Lower leg skin (tissue), 4 donors: Measurements from ENCODE around the gene BABAM1. TPM values are rescaled to one million over a fixed set of nuclear protein-coding genes. Genes with fewer than 3 reads are reported as not detected.

ENCODE experiments used
- DNase-seq, 2 donors: peaks; one replicate each; pipeline ENCODE4 v3.0.0-alpha.2; 2019; ENCODE audit warnings: low spot score in 2 of 2
- H3K4me3 ChIP-seq: fragments of 200-600 bp; sonication (generic); 2 replicates; pipeline ENCODE4 v1.5.1; 2017; ENCODE audit warnings: mild to moderate bottlenecking, low read depth; ENCODE audit not compliant: poor library complexity, severe bottlenecking
- POLR2A ChIP-seq, 2 donors: fragments of 450-650 bp; IDR thresholded peaks; one replicate each; pipeline ENCODE4 v1.6.1; 2016 to 2017; ENCODE audit warnings: antibody characterized with exemption in 2 of 2, mild to moderate bottlenecking in 1 of 2, moderate library complexity in 1 of 2
- WGBS, 2 donors: methylation state at CpG; one replicate each; pipeline ENCODE4 v1.1.5; 2018; 5-methylcytosine and 5-hydroxymethylcytosine counted together
- intact Hi-C: fragments of 100-400 bp; cut with DNase I; formaldehyde crosslinking; loops from one replicate; pipeline ENCODE4 v1.15.0; 2023; ENCODE audit warnings: low total_unique reads
- total RNA-seq, 4 donors: library from RNA; depleted of rRNA; stranded (reverse); fragments of >200 nt; gene quantifications; one replicate each; pipeline ENCODE4 v1.1.0, GENCODE V29; 2016
- TF ChIP-seq, protein P1 (sequence below), 3 donors: fragments of 450-650 bp; IDR thresholded peaks; one replicate each; pipeline ENCODE4 v1.5.1; 2016; ENCODE audit warnings: antibody characterized with exemption in 3 of 3, mild to moderate bottlenecking in 3 of 3, moderate library complexity in 2 of 3

BABAM1 gene
- total RNA-seq, 4 donors from 2014 or later = 48.3 to 61.2 (median 59.6) TPM

- peak in 1 of 2 donors; percentile 84 for DNase-seq
- no peak overlapping the region for H3K4me3 ChIP-seq
- WGBS, 2 donors = 77 to 80% methylated on average over 17 to 18 of the region's 20 CpGs
- intact Hi-C loops = no loop called here
- TF ChIP-seq, protein P1, sequence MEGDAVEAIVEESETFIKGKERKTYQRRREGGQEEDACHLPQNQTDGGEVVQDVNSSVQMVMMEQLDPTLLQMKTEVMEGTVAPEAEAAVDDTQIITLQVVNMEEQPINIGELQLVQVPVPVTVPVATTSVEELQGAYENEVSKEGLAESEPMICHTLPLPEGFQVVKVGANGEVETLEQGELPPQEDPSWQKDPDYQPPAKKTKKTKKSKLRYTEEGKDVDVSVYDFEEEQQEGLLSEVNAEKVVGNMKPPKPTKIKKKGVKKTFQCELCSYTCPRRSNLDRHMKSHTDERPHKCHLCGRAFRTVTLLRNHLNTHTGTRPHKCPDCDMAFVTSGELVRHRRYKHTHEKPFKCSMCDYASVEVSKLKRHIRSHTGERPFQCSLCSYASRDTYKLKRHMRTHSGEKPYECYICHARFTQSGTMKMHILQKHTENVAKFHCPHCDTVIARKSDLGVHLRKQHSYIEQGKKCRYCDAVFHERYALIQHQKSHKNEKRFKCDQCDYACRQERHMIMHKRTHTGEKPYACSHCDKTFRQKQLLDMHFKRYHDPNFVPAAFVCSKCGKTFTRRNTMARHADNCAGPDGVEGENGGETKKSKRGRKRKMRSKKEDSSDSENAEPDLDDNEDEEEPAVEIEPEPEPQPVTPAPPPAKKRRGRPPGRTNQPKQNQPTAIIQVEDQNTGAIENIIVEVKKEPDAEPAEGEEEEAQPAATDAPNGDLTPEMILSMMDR (IDR thresholded peaks at IDR 0.05) = no peak
- no peak for TF ChIP-seq POLR2A (IDR thresholded peaks at IDR 0.05)
Measured at GRCh38 chr19:17312189-17313113, 45.2 kb downstream of the BABAM1 start.

- no peak for TF ChIP-seq POLR2A (IDR thresholded peaks at IDR 0.05)
- intact Hi-C loops = no loop called here
- H3K4me3 ChIP-seq = no peak overlapping the region
- 87 to 88% methylated on average over 19 of the region's 19 CpGs for WGBS, 2 donors
- DNase-seq = peak in 1 of 2 donors; percentile 84
Measured at GRCh38 chr19:17314007-17314593, 46.9 kb downstream of the BABAM1 start.

GRCh38 chr19:17318966-17319365 lies 51.7 kb downstream of the BABAM1 start:
- DNase-seq = no peak
- intact Hi-C loops = no loop called here
- H3K4me3 ChIP-seq = no peak overlapping the region
- TF ChIP-seq POLR2A (IDR thresholded peaks at IDR 0.05) = no peak
- TF ChIP-seq, protein P1 (IDR thresholded peaks at IDR 0.05) = no peak
- 74 to 77% methylated on average over 6 of the region's 6 CpGs for WGBS, 2 donors

- TF ChIP-seq, protein P1 (IDR thresholded peaks at IDR 0.05) = no peak
- TF ChIP-seq POLR2A (IDR thresholded peaks at IDR 0.05) = no peak
- 90 to 91% methylated on average over 40 of the region's 40 CpGs for WGBS, 2 donors
- DNase-seq = no peak
- H3K4me3 ChIP-seq = no peak overlapping the region
- intact Hi-C loops = no loop called here
Measured at GRCh38 chr19:17319473-17320238, 52.4 kb downstream of the BABAM1 start.

GRCh38 chr19:17320435-17320834 lies 53.2 kb downstream of the BABAM1 start:
- WGBS, 2 donors = 81 to 88% methylated on average over 4 to 11 of the region's 11 CpGs
- no peak overlapping the region for H3K4me3 ChIP-seq
- DNase-seq = no peak
- intact Hi-C loops = no loop called here
- TF ChIP-seq POLR2A (IDR thresholded peaks at IDR 0.05) = no peak
- TF ChIP-seq, protein P1 (IDR thresholded peaks at IDR 0.05) = no peak
